Right atrium auricular region (tissue), 2 donors: ENCODE results near the gene NSMCE1. TPM values are rescaled to one million over a fixed set of nuclear protein-coding genes. Genes with fewer than 3 reads are reported as not detected.

ENCODE experiments used
- DNase-seq: peaks from one replicate; pipeline ENCODE4 v3.0.0-alpha.2; 2019; ENCODE audit warnings: low spot score
- H3K27ac ChIP-seq, 2 donors: fragments of 200-600 bp; sonication (generic); 1 replicate in 1 of 2; 2 replicates in 1 of 2; pipeline ENCODE4 v1.5.1; 2016 to 2019
- H3K27me3 ChIP-seq, 2 donors: fragments of 200-600 bp; sonication (generic); one replicate each; pipeline versions ENCODE4 v1.5.1 to v1.6.0; 2017 to 2019
- H3K36me3 ChIP-seq: fragments of 200-600 bp; sonication (generic); one replicate; pipeline ENCODE4 v1.5.1; 2016
- H3K4me1 ChIP-seq, 2 donors: fragments of 200-600 bp; sonication (generic); one replicate each; pipeline versions ENCODE4 v1.5.1 to v1.6.0; 2017 to 2019
- H3K4me3 ChIP-seq, 2 donors: fragments of 200-600 bp; sonication (generic); 1 replicate in 1 of 2; 2 replicates in 1 of 2; pipeline ENCODE4 v1.5.1; 2017 to 2019; ENCODE audit warnings: mild to moderate bottlenecking in 1 of 2, moderate library complexity in 1 of 2
- H3K9me3 ChIP-seq, 2 donors: fragments of 200-600 bp; sonication (generic); one replicate each; pipeline ENCODE4 v1.5.1; 2019
- CTCF ChIP-seq, 2 donors: fragments of 200-600 bp; sonication (generic); IDR thresholded peaks; one replicate each; pipeline ENCODE4 v1.5.1; 2019; ENCODE audit warnings: antibody characterized with exemption in 2 of 2
- total RNA-seq, 2 donors: library from RNA; depleted of rRNA; stranded (reverse); fragments of >200 nt; gene quantifications; one replicate each; pipeline ENCODE4 v1.1.0, GENCODE V29; 2016

Gene NSMCE1
- total RNA-seq, 2 donors from 2014 or later = 24.0 to 35.8 TPM

GRCh38 chr16:27287887-27288286 lies 19.3 kb upstream of the NSMCE1 start:
- H3K9me3 ChIP-seq = no peaks in the 10 kb centered on the region
- DNase-seq = peak; percentile 36
- no peak for TF ChIP-seq CTCF (IDR thresholded peaks at IDR 0.05)
- H3K27me3 ChIP-seq = no peaks in the 10 kb centered on the region
- H3K27ac ChIP-seq = no peak overlapping the region
- no peak overlapping the region for H3K4me3 ChIP-seq
- peaks cover 0 to 12% of the 10 kb centered on the region in 2 donors for H3K4me1 ChIP-seq
- H3K36me3 ChIP-seq = no peaks in the 10 kb centered on the region

GRCh38 chr16:27287051-27287811 lies 18.7 kb upstream of the NSMCE1 start:
- H3K4me3 ChIP-seq = no peak overlapping the region
- H3K27ac ChIP-seq = peak overlapping the region; percentile 26 to 31
- DNase-seq = peak; percentile 23
- peaks cover 0 to 12% of the 10 kb centered on the region in 2 donors for H3K4me1 ChIP-seq
- no peaks in the 10 kb centered on the region for H3K27me3 ChIP-seq
- no peak for TF ChIP-seq CTCF (IDR thresholded peaks at IDR 0.05)
- no peaks in the 10 kb centered on the region for H3K36me3 ChIP-seq
- no peaks in the 10 kb centered on the region for H3K9me3 ChIP-seq

GRCh38 chr16:27286451-27286850 lies 17.9 kb upstream of the NSMCE1 start:
- peak; percentile 75 for DNase-seq
- H3K9me3 ChIP-seq = no peaks in the 10 kb centered on the region
- H3K4me3 ChIP-seq = no peak overlapping the region
- peaks cover 0 to 12% of the 10 kb centered on the region in 2 donors for H3K4me1 ChIP-seq
- no peaks in the 10 kb centered on the region for H3K27me3 ChIP-seq
- no peaks in the 10 kb centered on the region for H3K36me3 ChIP-seq
- TF ChIP-seq CTCF (IDR thresholded peaks at IDR 0.05) = no peak
- peak overlapping the region; percentile 26 to 31 for H3K27ac ChIP-seq

- peak; percentile 62 for DNase-seq
- peaks cover 0 to 12% of the 10 kb centered on the region in 2 donors for H3K4me1 ChIP-seq
- no peak overlapping the region for H3K4me3 ChIP-seq
- peak overlapping the region in 1 of 2 donors; percentile 26 for H3K27ac ChIP-seq
- no peaks in the 10 kb centered on the region for H3K36me3 ChIP-seq
- H3K27me3 ChIP-seq = no peaks in the 10 kb centered on the region
- H3K9me3 ChIP-seq = no peaks in the 10 kb centered on the region
- no peak for TF ChIP-seq CTCF (IDR thresholded peaks at IDR 0.05)
Measured at GRCh38 chr16:27285676-27286196, 17.2 kb upstream of the NSMCE1 start.

GRCh38 chr16:27284865-27285675 lies 16.5 kb upstream of the NSMCE1 start:
- Histone ChIP-seq H3K36me3 (no peaks in the 10 kb centered on the region), H3K9me3 (no peaks in the 10 kb centered on the region), H3K4me3 (no peak overlapping the region), H3K4me1 (peaks cover 0 to 12% of the 10 kb centered on the region in 2 donors), H3K27ac (no peak overlapping the region), H3K27me3 (no peaks in the 10 kb centered on the region)
- no peak for TF ChIP-seq CTCF (IDR thresholded peaks at IDR 0.05)
- DNase-seq = peak; percentile 53
